IMR-90 (cell line): ENCODE measurements around the gene ANO7. TPM values are rescaled to one million over a fixed set of nuclear protein-coding genes. Genes with fewer than 3 reads are reported as not detected.

Experiments
- ATAC-seq: fragments of 200-7000 bp; cut with Tn5 transposase; 2 replicates; pipeline ENCODE4 v1.9.1; 2020; ENCODE audit warnings: low read depth, mild to moderate bottlenecking, moderate library complexity
- BruUV-seq: library from RNA; stranded (reverse); fragments of 400-500 nt; replicated peaks from 2 replicates; lab custom pipeline; 2021; lab: Mats Ljungman, UMichigan
- CTCF ChIA-PET: fragments of 300-600 bp; formaldehyde crosslinking; extraction: SDS; loops from one replicate; lab custom pipeline; 2021; ENCODE audit warnings: antibody characterized with exemption; lab: Yijun Ruan, JAX
- POLR2A ChIA-PET: fragments of 300-600 bp; sonication (Branson Sonifier 250); formaldehyde crosslinking; loops from one replicate; lab custom pipeline; 2022; ENCODE audit warnings: antibody characterized with exemption; ENCODE audit not compliant: unreplicated experiment; lab: Charles Lee
- DNase-seq: peaks from one replicate; pipeline ENCODE4 v3.0.0; 2013
- H2AFZ ChIP-seq: replicated peaks from 2 replicates; pipeline ENCODE3; 2013; ENCODE audit warnings: low read length, mild to moderate bottlenecking; ENCODE audit not compliant: poor library complexity
- H2AK5ac ChIP-seq: 2 replicates; pipeline ENCODE4 v1.6.1; 2013; ENCODE audit warnings: low read depth, low read length, inconsistent platforms
- H2AK9ac ChIP-seq: replicated peaks from 2 replicates; pipeline ENCODE3; 2013; ENCODE audit warnings: mild to moderate bottlenecking, low read depth, low read length, moderate library complexity; ENCODE audit not compliant: poor library complexity
- H2BK120ac ChIP-seq: 2 replicates; pipeline ENCODE4 v1.6.1; 2013; ENCODE audit warnings: low read depth, low read length, inconsistent platforms
- H2BK15ac ChIP-seq: 3 replicates; pipeline ENCODE4 v1.6.1; 2013; ENCODE audit warnings: low read depth, low read length, inconsistent platforms
- H2BK20ac ChIP-seq: 2 replicates; pipeline ENCODE4 v1.6.1; 2013; ENCODE audit warnings: low read depth, mild to moderate bottlenecking, inconsistent platforms, low read length, moderate library complexity
- H2BK5ac ChIP-seq: 2 replicates; pipeline ENCODE4 v1.6.1; 2013; ENCODE audit warnings: mild to moderate bottlenecking, low read depth, low read length, inconsistent platforms; ENCODE audit not compliant: poor library complexity, severe bottlenecking
- H3K14ac ChIP-seq: replicated peaks from 2 replicates; pipeline ENCODE4 v1.6.1; 2013; ENCODE audit warnings: low read depth, low read length, inconsistent platforms
- H3K18ac ChIP-seq: 2 replicates; pipeline ENCODE4 v1.6.1; 2013; ENCODE audit warnings: low read depth, low read length, control low read depth
- H3K23ac ChIP-seq: 2 replicates; pipeline ENCODE4 v1.6.1; 2013; ENCODE audit warnings: low read depth, low read length, inconsistent platforms
- H3K27ac ChIP-seq: 2 replicates; pipeline ENCODE4 v1.5.1; 2013; ENCODE audit warnings: mild to moderate bottlenecking, control low read depth, low read length; ENCODE audit not compliant: insufficient read depth
- H3K27me3 ChIP-seq: 2 replicates; pipeline ENCODE4 v1.6.1; 2013; ENCODE audit warnings: low read length; ENCODE audit not compliant: control insufficient read depth, insufficient read depth
- H3K36me3 ChIP-seq: 2 replicates; pipeline ENCODE4 v1.6.1; 2013; ENCODE audit warnings: low read length, mixed read lengths; ENCODE audit not compliant: control insufficient read depth, insufficient read depth
- H3K4ac ChIP-seq: 2 replicates; pipeline ENCODE4 v1.6.1; 2013; ENCODE audit warnings: low read depth, low read length, inconsistent platforms
- H3K4me1 ChIP-seq: 2 replicates; pipeline ENCODE4 v1.6.1; 2013; ENCODE audit warnings: low read length, mixed read lengths; ENCODE audit not compliant: control insufficient read depth, insufficient read depth
- H3K4me2 ChIP-seq: 2 replicates; pipeline ENCODE4 v1.6.1; 2013; ENCODE audit warnings: low read depth, mild to moderate bottlenecking, control low read depth, low read length, moderate library complexity
- H3K4me3 ChIP-seq: 2 replicates; pipeline ENCODE4 v1.5.1; 2013; ENCODE audit warnings: low read depth, mild to moderate bottlenecking, control low read depth, low read length, moderate library complexity; ENCODE audit not compliant: insufficient read depth
- H3K56ac ChIP-seq: 2 replicates; pipeline ENCODE4 v1.6.1; 2013; ENCODE audit warnings: low read length, inconsistent platforms; ENCODE audit not compliant: insufficient read depth; ENCODE audit errors: extremely low read depth
- H3K79me1 ChIP-seq, 2 experiments: 2 replicates each; pipeline ENCODE4 v1.6.1; 2013; ENCODE audit warnings: low read length in 2 of 2, inconsistent platforms in 1 of 2, low read depth in 1 of 2
- H3K9ac ChIP-seq: 2 replicates; pipeline ENCODE4 v1.6.1; 2013; ENCODE audit warnings: low read depth, low read length, control low read depth
- H3K9me1 ChIP-seq: 2 replicates; pipeline ENCODE4 v1.6.1; 2013; ENCODE audit warnings: low read length, inconsistent platforms; ENCODE audit not compliant: insufficient read depth
- H3K9me3 ChIP-seq: 2 replicates; pipeline ENCODE4 v1.6.1; 2013; ENCODE audit warnings: low read length; ENCODE audit not compliant: control insufficient read depth, insufficient read depth
- H4K20me1 ChIP-seq: 2 replicates; pipeline ENCODE4 v1.6.1; 2013; ENCODE audit warnings: low read length, inconsistent platforms; ENCODE audit not compliant: insufficient read depth
- H4K5ac ChIP-seq: 2 replicates; pipeline ENCODE4 v1.6.1; 2013; ENCODE audit warnings: mild to moderate bottlenecking, low read depth, low read length, control low read depth
- H4K8ac ChIP-seq, 2 experiments: 2 replicates each; pipeline ENCODE4 v1.6.1; 2013; ENCODE audit warnings: low read depth in 2 of 2, low read length in 2 of 2, control low read depth in 1 of 2, inconsistent platforms in 1 of 2
- H4K91ac ChIP-seq: 2 replicates; pipeline ENCODE4 v1.6.1; 2013; ENCODE audit warnings: low read depth, low read length, inconsistent platforms; ENCODE audit not compliant: insufficient read depth
- CEBPB ChIP-seq: IDR thresholded peaks from 2 replicates; pipeline ENCODE4 v1.6.1; 2012; ENCODE audit warnings: low read depth, low read length, improper control_type of control experiment
- POLR2A ChIP-seq: IDR thresholded peaks from 2 replicates; pipeline ENCODE4 v1.6.1; 2012; ENCODE audit warnings: mild to moderate bottlenecking, low read depth, low read length
- RCOR1 ChIP-seq: IDR thresholded peaks from 2 replicates; pipeline ENCODE4 v1.6.1; 2012; ENCODE audit warnings: mild to moderate bottlenecking, low read length, improper control_type of control experiment; ENCODE audit not compliant: insufficient replicate concordance
- WGBS, 2 experiments: methylation state at CpG; one replicate each; pipeline versions ENCODE4 v1.1.5 to v1.1.7; 2013; ENCODE audit warnings: missing lambda C conversion rate in 2 of 2; ENCODE audit not compliant: insufficient read length in 1 of 2; ENCODE audit errors: extremely low coverage in 2 of 2; 5-methylcytosine and 5-hydroxymethylcytosine counted together
- dilution Hi-C: fragments of 300-500 bp; cut with HindIII; formaldehyde crosslinking; loops from one replicate; pipeline ENCODE4 v1.14.3; 2018; ENCODE audit warnings: low sequenced_read_pairs; ENCODE audit not compliant: unreplicated experiment
- in situ Hi-C: fragments of 300-500 bp; cut with MboI; formaldehyde crosslinking; loops from 3 replicates; pipeline ENCODE4 v1.14.3; 2019; ENCODE audit warnings: low sequenced_read_pairs, inconsistent platforms, mixed read lengths
- intact Hi-C: fragments of 100-400 bp; cut with micrococcal nuclease; formaldehyde crosslinking; loops from 2 replicates; pipeline ENCODE4 v1.10.0; 2022
- polyA plus RNA-seq, 3 experiments: library from polyadenylated mRNA; depleted of rRNA; stranded (reverse); fragments of >200 nt; gene quantifications; 2 replicates each; pipeline ENCODE4 v1.2.3, GENCODE V29; 2012; ENCODE audit warnings: low replicate concordance in 1 of 3
- total RNA-seq: library from RNA; depleted of rRNA; stranded (reverse); fragments of >200 nt; gene quantifications from 2 replicates; pipeline ENCODE4 v1.2.3, GENCODE V29; 2012

ANO7 gene
- total and polyA plus RNA-seq, 2 of the 4 experiments (the other 2 are of a cell fraction), result 0.36 to 3.4 TPM

GRCh38 chr2:241156971-241157441, 31.5 kb upstream of the ANO7 start:
- peaks cover 30% of the 10 kb centered on the region for H3K36me3 ChIP-seq
- H3K4ac ChIP-seq, result peak overlapping the region; percentile 19; the same call in 1 of the 2 replicates
- no CpG with 5 or more reads among the region's 5 CpGs for WGBS, 2 experiments

More at GRCh38 chr2:241156971-241157441, 31.5 kb upstream of the ANO7 start:
- Histone ChIP-seq H3K4me2 (no peak overlapping the region), H2AFZ (no peak overlapping the region), H2AK5ac (peak overlapping the region; percentile 43; the same call in 1 of the 2 replicates), H2BK15ac (no peak overlapping the region), H4K20me1 (peaks cover 17% of the 10 kb centered on the region), H3K9ac (no peak overlapping the region), H3K4me3 (no peak overlapping the region), H2AK9ac (no peak overlapping the region), H3K4me1 (peaks cover 5% of the 10 kb centered on the region), H3K27me3 (no peaks in the 10 kb centered on the region), H3K14ac (no peak overlapping the region), H4K8ac (no peak overlapping the region), H3K27ac (no peak overlapping the region), H4K91ac (no peak overlapping the region), H2BK5ac (no peak overlapping the region), H3K79me1 (peaks cover 8 to 42% of the 10 kb centered on the region in 2 experiments), H3K9me3 (no peaks in the 10 kb centered on the region), H2BK120ac (no peak overlapping the region), H2BK20ac (no peak overlapping the region), H3K18ac (no peak overlapping the region), H3K23ac (peak overlapping the region; percentile 37; the same call in 1 of the 2 replicates), H3K9me1 (peaks cover 18% of the 10 kb centered on the region), H3K56ac (no peak overlapping the region), H4K5ac (no peak overlapping the region)
- DNase-seq (no peak), ATAC-seq (no peak)
- intact Hi-C loops (no loop called here), in situ Hi-C loops (no loop called here), dilution Hi-C loops (no loop called here)
- no peak for TF ChIP-seq POLR2A
- TF ChIP-seq CEBPB, result no peak
- no peak for TF ChIP-seq RCOR1
- ChIA-PET CTCF (no interaction called here), POLR2A (no interaction called here)
- BruUV-seq, result no TSS peak
